HG03066 (cell line): ENCODE data around the gene PIGB.
"Not testable (repeated sequence)": the region's sequence is repeated elsewhere in the genome, so short reads cannot be mapped to it uniquely, and the experiment has no call there.

Experiments used
- ATAC-seq: cut with Tn5 transposase; IDR thresholded peaks from one replicate; pipeline ENCODE4 v1.9.1; 2021; ENCODE audit warnings: low read depth; ENCODE audit not compliant: unreplicated experiment

PIGB gene

DNA sequence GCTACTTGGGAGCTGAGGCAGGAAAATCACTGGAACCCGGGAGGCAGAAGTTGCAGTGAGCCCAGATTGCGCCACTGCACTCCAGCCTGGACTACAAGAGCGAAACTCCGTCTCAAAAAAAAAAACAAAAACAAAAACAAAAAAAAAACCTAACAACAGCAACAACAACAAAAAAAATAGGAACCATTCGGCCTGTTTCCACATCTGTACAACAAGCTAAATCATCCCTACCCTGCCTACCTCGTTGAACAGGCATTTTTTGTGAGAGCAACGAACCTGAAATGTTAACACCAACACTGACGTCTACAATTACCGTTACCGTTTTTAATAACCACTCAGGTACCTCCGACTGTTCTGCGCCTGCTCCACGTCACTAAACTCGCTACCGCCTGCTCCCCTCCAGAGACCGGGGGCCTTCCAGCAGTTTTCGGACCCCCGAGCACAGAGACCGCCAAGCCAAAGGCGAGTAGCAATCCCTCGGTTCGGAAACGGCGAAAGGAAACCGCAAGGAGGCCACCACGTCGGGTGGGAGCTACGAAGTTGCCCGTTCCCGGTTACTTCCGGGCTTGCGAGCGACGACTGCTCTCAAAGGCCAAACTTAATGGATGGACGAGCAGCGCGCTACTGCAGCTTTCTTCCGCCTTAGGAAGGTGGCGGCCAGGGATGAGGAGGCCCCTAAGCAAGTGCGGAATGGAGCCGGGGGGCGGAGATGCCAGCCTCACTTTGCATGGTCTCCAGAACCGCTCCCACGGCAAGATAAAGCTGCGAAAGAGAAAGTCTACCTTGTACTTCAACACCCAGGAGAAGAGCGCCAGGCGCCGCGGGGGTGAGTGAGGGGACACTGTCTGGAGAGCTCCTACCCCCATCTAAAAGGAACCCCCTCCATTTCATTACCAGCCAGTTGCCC, at the start of gene PIGB, which contains the start of gene PIGBOS1:
Gene PIGB (plus strand): TSS at position 635 of the 907 bp plus-strand sequence. CDS start 29 bp downstream, at position 664.
Gene PIGBOS1 (minus strand): TSS at position 536 of the 907 bp plus-strand sequence. CDS start 1,331 bp downstream, outside the sequence.
- peak; percentile 93 for ATAC-seq

DNA sequence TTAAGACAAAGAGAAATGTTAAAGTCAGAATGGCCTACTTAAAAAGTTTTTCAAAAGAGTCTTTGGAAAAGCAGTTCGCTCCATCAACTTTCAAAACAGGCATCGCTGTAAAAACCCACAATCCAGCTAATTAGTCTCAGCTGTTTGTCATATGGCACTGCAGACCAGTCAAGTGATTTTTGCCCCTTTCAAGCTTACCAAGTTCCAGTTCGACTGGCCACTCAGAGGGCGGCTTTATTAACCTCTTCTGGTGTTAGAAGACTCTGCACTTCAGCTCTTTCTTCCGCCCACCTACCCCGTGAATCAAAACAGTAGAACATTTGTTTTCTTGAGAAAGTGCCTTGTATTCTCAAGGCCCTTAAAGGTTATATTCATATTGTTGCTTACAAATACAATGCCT, 48.7 kb upstream of the PIGB start:
- no peak for ATAC-seq

DNA sequence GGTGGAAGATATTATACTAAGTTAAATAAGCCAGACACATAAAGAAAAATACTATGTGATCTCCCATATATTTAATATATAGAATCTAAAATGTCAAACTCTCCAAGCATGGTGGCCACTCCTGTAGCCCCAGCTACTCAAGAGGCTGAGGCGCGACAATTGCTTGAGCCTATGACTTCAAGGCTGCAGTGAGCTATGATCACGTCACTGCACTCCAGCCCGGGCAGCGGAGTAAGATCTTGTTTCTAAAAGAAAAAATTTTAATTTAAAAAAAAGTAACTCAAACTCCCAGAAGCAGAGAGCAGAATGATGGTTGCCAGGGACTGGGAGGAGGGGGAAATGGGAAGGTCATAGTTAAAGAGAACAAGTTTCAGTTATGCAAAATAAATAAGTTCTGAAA, 42.7 kb upstream of the PIGB start:
- no peak for ATAC-seq

DNA sequence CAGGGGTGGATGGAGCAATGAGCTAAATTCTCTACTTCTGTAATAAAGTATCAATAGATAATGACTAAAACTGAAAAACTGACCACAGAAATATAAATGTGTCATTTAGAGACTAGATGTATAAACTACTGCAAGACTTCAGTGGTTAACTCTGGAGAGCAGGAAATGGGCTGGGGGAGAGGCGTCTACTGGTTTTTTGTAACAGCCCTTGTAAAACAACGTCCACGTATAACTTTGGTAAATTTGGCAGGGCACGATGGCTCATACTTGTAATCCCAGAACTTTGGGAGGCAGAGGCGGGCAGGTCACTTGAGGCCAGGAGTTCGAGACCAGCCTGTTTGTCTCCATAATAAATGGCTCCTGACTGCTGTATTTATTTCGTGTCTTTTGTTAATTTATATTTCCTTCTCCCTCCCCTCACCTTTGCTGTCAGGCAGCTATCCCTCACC, 41.9 kb upstream of the PIGB start:
- ATAC-seq, result peak; percentile 48

DNA sequence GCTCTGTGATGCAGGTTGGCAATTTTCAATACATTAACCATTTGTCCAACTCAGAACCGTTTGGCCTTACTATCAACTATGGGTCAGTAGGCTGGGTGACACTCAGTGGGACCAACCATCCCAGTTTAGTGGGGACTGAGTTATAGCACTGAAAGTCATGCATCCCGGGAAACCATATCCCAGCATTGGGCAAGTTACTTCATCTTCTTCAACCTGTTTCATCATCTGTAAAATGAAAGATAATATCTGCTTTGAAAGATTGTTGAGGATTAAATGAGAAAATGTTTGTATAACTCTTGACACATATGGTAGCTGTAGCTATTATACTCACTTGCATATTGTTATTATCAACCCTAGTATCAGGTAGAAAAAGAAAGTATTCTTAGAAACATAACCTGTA, 41.3 kb upstream of the PIGB start:
- no peak for ATAC-seq

DNA sequence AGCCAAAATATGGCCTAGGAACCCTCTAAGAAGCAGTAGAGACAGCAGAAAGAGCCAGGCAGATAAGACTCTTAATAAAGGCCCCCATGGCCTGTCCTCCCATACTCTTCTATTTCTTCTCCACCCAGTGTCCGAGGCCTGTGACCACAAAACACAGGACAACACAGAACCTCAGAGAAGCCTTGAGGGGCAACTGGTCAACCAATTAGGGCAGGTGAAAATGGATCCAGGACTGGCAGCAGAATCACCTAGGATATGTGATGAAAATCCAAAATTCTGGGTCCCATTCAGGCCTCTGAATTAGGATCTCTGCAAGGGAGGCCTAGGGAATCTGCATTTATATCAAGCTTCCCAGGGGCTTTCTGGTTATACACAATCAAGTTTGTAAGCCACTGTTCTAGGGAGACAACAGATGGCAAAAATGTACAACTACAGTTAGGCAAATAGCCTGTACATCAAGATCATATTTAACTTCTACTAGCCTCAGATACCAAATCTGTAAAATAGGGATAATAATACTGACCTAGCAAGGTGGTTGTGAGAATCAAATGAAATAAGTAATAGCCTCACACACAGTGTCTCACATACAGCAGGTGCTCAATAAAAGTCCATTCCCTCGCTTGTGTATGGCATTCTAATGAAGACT, 39.8 kb upstream of the PIGB start:
- no peak for ATAC-seq

DNA sequence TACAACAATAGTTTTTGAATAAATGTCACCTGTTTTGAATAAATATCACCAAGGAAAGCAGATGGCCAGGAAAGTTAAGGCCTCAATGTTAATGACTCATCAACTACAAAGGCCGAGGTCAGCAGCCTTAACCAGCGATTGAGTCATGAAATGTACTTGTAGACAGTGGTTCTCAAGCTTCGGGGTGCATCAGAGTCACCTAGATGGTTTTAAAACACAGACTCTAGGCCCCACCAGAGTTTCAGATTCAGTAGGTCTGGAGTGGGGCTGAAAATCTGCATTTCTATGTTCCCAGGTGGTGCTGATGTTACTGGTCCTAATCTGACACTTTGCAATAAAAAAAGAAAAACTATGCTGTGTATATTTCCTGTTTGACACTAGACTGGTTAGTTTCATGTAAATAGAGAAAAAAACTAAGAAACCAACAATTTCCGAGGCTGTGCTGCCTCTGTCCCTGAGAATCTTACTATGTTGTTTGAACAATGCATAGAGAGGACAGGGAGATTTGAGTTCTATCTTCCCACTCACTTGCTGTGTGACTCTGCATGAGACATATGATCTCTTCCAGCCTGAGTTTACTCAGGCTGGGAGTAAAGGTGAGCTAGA, 39.2 kb upstream of the PIGB start:
- peak; percentile 74 for ATAC-seq

DNA sequence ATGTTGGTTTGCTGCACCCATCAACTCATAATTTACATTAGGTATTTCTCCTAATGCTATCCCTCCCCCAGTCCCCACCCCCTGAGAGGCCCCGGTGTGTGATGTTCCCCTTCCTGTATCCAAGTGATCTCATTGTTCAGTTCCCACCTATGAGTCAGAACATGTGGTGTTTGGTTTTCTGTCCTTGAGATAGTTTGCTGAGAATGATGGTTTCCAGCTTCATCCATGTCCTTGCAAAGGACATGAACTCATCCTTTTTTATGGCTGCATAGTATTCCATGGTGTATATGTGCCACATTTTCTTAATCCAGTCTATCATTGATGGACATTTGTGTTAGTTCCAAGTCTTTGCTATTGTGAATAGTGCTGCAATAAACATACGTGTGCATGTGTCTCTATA, 38.4 kb upstream of the PIGB start:
- ATAC-seq, result not testable (repeated sequence)

DNA sequence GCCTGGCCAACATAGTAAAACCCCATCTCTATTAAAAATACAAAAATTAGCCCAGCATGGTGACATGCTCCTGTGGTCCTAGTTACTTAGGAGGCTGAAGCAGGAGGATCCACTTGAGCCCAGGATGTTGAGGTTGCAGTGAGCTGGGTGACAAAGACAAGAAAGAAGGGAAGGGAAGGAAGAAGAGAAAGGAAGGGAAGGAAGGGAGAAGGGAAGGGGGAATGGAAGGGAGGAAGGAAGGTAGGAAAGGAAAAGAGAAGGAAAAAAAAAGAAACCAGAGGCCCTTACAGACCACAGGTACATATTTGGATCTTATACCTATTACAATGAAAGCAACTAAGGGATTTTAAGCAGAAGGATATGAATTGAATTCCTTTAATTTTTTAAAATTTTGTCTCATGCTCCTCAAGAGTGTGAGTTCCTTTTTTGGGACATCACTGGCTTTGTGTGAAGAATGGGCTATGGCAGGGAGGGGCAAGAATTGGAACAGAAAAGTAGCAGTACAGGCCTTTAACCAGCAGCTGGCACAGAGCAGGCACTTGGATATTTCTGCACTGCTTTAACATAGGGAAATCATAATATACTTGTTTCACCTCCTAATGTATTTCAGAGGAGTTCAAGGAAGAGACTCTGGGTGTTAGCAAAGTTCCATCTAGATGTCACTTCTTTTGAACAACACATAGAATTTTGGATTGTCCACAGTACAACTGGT, 37.3 kb upstream of the PIGB start:
- ATAC-seq, result no peak

DNA sequence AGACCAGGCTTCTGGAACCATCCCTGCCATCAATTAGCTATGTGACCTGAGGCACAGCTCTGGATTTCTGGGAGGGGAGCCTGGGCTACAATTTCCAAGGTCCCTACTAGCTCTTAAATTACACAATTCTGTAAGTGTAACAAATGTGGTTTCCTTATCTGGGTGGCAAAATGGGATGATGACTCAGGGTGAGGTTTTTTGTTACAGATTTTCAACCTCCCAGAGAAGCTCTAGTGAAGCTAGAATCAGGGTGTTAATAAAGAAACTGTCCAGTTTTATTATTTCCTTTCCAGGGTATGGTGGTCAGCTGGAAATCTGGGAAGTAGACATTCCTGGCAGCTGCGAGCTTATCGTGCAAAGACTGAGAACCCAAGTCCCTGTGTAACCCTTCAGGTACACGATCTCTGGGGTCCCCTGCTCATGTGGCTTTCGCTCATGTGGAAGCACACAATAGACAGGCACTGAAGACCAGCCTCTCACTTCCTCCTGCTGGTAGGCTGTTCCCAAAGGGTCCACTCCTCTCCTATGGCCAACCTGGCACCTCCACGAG, 36.7 kb upstream of the PIGB start:
- no peak for ATAC-seq

DNA sequence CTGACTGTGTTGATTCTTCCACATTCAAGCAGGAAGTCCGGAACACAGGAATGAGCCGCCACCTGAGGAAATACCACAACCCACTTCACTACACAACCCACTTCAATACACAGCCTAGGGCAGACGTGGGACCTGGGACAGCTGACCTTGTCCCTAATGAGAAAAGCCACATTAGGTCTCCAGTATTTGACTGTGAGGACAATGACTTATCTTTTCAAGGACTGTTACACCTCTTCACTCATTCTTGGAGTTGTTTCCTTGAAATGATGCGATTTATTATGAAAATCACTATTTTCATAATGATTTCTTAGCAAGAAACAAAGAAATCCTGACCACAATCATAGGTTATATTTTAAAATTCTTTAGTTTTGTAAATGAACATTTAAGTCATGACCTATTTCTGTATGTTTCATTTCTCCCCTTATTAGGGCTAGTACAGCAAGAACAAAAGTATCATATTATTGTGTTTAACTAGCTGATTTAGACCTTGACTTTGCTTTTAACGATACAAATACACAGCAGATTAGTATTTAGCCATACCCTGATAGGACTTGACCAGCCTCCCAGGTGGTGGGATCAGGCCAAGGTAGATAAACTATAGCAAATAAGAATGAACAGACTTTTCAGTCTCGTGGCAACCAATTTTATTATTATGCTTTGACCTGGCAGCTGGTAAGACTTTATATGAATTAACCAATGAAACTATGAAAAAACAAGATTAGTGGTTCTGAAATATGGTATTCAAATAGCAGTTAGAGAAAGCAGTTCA, 35.5 kb upstream of the PIGB start:
- ATAC-seq, result no peak

DNA sequence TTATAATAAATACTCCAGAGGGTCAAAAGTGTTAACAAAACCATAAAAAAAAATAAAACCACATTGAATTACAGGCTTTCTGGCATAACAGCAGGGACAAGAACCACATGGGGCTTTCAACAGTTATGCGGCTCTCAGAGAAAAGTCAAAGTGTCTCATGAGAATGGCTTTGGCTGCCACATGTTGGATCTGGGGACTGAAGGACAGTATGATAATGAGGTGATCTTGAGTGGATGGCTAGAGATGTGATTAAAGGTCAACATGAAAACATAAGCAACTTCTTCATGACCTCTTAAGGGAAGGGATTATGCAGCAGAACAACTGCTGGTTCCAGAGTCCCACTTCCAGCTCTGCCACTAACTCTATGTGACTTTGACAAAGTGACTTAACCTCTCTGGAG, 34.6 kb upstream of the PIGB start:
- no peak for ATAC-seq

DNA sequence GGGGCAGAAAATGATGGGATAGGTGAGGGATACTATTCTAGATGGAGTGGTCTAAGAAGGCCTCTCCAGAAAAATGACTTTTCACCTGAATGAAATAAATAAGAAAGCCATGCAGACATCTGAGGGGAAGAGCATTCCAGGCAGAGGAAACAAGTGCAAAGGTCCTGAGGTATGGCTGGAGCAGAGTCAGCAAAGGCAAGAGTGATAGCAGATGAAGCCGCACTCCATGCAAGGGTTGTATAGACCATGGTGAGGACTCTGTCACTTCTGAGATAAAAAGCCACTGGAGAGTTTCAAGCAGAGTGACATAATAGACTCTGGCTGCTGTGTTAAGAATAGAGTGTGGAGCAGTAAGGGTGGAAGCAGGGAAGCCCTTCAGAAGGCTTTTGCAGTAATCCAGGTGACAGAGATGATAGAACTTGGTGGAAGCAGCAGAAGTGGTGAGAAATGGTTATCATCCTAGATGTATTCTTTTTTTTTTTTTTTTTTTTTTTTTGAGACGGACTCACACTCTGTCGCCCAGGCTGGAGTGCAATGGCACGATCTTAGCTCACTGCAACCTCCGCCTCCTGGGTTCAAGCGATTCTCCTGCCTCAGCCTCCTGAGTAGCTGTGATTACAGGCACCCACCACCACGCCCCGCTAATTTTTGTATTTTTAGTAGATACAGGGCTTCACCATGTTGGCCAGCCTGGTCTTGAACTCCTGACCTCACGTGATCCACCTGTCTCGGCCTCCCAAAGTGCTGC, 32.4 kb upstream of the PIGB start:
- ATAC-seq, result not testable (repeated sequence)

DNA sequence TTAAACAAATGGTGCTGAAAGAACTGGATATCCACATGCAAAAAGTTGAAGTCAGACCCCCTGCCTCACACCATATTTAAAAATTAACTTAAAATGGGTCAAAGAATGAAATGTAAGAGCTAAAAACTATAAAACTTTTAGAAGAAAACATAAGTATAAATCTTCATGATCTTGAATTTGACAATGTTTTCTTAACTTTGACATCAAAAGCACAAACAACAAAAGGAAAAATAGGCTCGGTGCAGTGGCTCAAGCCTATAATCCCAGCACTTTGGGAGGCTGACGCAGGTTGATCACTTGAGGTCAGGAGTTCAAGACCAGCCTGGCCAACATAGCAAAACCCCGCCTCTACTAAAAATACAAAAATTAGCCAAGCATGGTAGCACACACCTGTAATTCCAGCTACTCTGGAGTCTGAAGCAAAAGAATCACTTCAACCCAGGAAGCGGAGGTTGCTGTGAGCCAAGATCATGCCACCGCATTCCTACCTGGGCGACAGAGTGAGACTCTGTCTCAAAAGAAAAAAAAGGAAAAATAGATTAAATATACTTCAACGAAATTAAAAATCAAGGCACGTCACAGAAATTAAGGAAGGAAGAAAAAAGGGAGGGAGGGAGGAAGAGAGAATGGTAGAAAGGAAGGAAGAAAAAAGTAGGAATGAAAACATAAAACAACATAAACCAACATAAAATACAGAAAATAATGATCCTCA, 30.9 kb upstream of the PIGB start:
- ATAC-seq, result no peak

DNA sequence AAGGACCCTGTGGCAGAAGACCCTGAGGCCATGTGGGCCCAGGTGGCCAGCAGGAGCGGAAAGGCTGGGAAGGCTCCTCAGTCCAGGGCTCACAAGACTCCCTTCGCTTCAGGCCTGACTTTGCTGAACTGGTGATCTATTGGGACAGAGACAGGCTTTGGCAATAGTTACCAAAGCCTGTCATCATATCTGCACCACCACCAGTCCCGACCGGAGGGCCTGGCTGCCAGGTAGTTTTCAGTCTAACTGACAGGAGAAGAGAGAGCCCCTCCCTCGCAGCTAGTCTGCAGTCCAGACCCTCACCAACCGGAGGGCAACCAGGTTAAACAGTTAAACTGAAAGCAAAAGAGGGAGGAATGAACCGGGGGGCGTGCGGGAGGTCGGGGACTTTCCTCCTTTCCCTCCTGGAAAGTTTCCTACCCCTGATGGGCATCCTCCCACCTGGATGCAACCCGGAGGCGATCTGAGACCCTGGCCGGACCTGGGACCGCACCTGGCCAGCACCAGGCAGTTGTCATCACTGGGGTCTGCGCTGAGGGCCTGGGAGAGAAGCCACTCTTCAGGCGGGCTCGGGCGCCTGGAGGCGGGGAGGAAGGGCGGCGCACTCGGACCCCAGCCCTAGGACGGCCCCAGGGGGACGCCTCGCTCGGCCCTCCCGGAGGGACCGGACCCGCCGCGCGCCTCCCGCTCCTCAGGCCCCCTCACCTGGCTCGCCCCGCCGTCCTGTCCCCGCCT, 29.8 kb upstream of the PIGB start:
- peak; percentile 26 for ATAC-seq

DNA sequence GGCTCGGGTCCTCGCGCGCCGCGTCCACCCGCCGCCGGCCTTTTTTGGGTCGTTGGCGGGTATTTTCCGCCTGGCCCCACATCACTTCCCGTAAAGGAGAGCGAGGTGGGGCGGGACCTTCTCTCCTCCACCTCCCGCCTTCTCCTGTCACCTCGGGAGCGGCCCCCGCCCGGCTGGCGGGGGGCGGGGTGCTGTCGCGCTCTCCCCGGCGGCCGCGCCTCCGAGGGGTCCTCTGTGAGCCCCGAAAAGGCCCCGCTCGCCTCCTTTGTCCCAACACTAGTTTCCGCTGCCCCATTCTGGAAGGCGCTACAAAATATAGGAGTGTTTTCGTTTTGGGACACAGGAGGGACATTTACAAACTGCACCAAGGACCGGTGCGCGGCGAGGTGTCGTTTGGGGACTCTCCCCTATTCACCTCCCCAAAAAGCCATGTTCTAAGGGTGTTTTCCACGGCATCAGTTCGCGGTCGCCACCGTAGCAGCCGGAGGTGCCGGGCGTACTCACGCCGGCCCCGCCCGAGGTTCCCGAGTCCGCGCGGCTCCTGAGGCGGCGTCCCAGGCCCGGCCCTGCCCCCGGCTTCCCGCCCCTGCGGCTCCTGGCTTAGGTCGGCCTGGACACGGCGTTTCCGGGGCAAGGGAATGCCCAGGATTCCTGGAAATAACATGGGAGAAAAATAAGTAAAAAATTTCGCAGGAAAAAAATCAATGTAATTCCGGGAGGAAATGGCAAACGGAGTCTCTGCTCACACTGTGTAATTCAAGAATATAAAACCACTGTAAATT, 29.1 kb upstream of the PIGB start, which contains the start of gene RAB27A:
Gene RAB27A (minus strand): TSS at position 68 of the 782 bp plus-strand sequence. CDS start 54,879 bp downstream, outside the sequence.
- ATAC-seq, result peak; percentile 70
